Colonic mucosa (tissue), 4 donors: ENCODE results near the gene KCNJ11. TPM values are rescaled to one million over a fixed set of nuclear protein-coding genes. Genes with fewer than 3 reads are reported as not detected.

ENCODE experiments used
- DNase-seq: peaks from one replicate; pipeline ENCODE4 v3.0.0-alpha.2; 2020
- H3K27ac ChIP-seq: fragments of 200-600 bp; one replicate; pipeline ENCODE4 v1.8.0; 2021
- H3K27me3 ChIP-seq: fragments of 200-600 bp; one replicate; pipeline ENCODE4 v1.8.0; 2021
- H3K36me3 ChIP-seq: fragments of 200-600 bp; one replicate; pipeline ENCODE4 v1.8.0; 2021
- H3K4me1 ChIP-seq: fragments of 200-600 bp; one replicate; pipeline ENCODE4 v1.8.0; 2021; ENCODE audit warnings: mild to moderate bottlenecking
- H3K4me3 ChIP-seq: fragments of 200-600 bp; one replicate; pipeline ENCODE4 v1.8.0; 2021
- H3K9ac ChIP-seq, 2 donors: one replicate each; pipeline ENCODE4 v1.7.0; 2013; ENCODE audit warnings: control low read depth in 2 of 2, low read depth in 2 of 2, low read length in 2 of 2
- H3K9me3 ChIP-seq: fragments of 200-600 bp; one replicate; pipeline ENCODE4 v1.8.0; 2021
- CTCF ChIP-seq: fragments of 200-600 bp; IDR thresholded peaks from one replicate; pipeline ENCODE4 v1.8.0; 2022; ENCODE audit warnings: antibody characterized with exemption, mild to moderate bottlenecking
- intact Hi-C: fragments of 100-400 bp; cut with DNase I; formaldehyde crosslinking; loops from one replicate; pipeline ENCODE4 v1.14.1; 2022
- total RNA-seq, 2 donors: library from RNA; stranded (reverse); fragmentation: NEBNext Ultra II Directional in 1 of 2; extraction: Animal tissue kit (Norgen Biotek cat#: 25700) in 1 of 2; gene quantifications; one replicate each; pipeline ENCODE4 v1.2.1, GENCODE V29; 2021
- donor health status: healthy.
- donor health status: DM: no; HTN: no; CAD: no.
- donor health status: DM: no; HTN: no; CAD: no.

KCNJ11 gene
- total RNA-seq, 2 donors from 2014 or later = 1.4 to 2.9 TPM

GRCh38 chr11:17408026-17408425 lies 19.6 kb upstream of the KCNJ11 start:
- Histone ChIP-seq H3K27me3 (no peaks in the 10 kb centered on the region), H3K4me3 (no peak overlapping the region), H3K36me3 (no peaks in the 10 kb centered on the region), H3K9me3 (no peaks in the 10 kb centered on the region), H3K4me1 (no peaks in the 10 kb centered on the region), H3K27ac (no peak overlapping the region), H3K9ac (no peak overlapping the region)
- no peak for TF ChIP-seq CTCF
- intact Hi-C loops = no loop called here
- DNase-seq = no peak

DNA sequence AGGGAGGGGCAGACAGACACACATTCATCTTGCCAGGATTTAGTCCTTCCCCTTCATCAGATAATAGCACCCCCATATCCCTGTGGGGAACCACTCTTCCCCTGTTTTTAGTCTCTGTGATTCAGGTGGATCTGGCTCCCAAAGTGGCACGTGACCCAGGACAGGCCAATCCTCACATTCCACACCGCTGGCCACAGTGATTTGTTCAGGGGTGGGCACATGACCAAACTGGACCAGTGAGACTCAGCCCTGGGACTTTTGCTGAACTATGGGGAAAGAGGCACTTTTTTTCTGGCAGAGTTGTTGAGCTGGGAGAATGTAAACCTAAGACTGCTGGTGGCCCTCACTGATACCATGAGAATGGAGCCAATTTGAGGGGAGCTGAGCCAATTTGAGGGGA lies 19.1 kb upstream of the KCNJ11 start:
- intact Hi-C loops = no loop called here
- H3K27me3 ChIP-seq = no peaks in the 10 kb centered on the region
- no peak overlapping the region for H3K27ac ChIP-seq
- TF ChIP-seq CTCF = no peak
- H3K4me1 ChIP-seq = no peaks in the 10 kb centered on the region
- no peaks in the 10 kb centered on the region for H3K9me3 ChIP-seq
- H3K36me3 ChIP-seq = no peaks in the 10 kb centered on the region
- no peak overlapping the region for H3K4me3 ChIP-seq
- no peak for DNase-seq
- H3K9ac ChIP-seq = no peak overlapping the region

- intact Hi-C loops = no loop called here
- Histone ChIP-seq H3K4me1 (no peaks in the 10 kb centered on the region), H3K9ac (no peak overlapping the region), H3K9me3 (no peaks in the 10 kb centered on the region), H3K4me3 (no peak overlapping the region), H3K27me3 (no peaks in the 10 kb centered on the region), H3K36me3 (no peaks in the 10 kb centered on the region), H3K27ac (no peak overlapping the region)
- no peak for TF ChIP-seq CTCF
- no peak for DNase-seq
Measured at GRCh38 chr11:17406818-17407149, 18.3 kb upstream of the KCNJ11 start.

DNA sequence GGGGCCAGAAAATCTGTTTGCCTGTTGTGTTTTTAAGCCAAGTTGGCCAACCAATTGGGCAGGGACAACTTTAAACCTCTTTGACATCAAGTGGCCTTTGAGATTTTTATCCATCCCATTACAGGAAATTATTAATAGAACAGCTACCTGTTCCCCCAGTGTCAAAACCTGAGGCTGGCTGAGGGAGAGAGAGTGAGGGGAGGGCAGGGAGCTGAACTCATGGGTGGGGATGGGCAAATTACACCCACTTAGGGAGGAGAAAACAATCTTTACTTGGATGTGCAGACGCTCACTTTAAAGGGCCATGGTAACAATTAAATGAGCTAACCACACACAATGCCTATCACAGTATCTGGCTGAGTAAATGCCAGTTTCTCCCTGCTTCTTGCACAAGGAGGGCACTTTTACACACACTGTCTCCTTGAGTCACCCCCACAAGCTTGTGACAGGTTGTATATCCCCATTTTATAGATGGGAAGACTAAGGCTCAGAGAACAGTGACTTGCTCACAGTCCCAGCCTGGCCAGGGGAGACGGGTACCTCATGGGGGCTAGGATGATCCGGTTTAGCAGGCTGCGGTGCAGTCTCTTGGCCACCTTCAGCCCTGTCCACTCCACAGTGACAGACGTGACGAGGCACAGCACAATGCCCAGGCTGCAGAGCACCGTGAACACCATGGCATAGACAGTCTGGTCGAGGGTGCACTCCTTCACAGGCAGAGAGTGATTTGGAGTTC lies 17.8 kb upstream of the KCNJ11 start:
- no peaks in the 10 kb centered on the region for H3K27me3 ChIP-seq
- no peak overlapping the region for H3K9ac ChIP-seq
- TF ChIP-seq CTCF = no peak
- no peak overlapping the region for H3K4me3 ChIP-seq
- no peaks in the 10 kb centered on the region for H3K36me3 ChIP-seq
- intact Hi-C loops = no loop called here
- H3K27ac ChIP-seq = no peak overlapping the region
- no peaks in the 10 kb centered on the region for H3K9me3 ChIP-seq
- H3K4me1 ChIP-seq = no peaks in the 10 kb centered on the region
- DNase-seq = no peak

- no peak for TF ChIP-seq CTCF
- Histone ChIP-seq H3K4me3 (no peak overlapping the region), H3K27ac (no peak overlapping the region), H3K9ac (no peak overlapping the region), H3K36me3 (no peaks in the 10 kb centered on the region), H3K9me3 (no peaks in the 10 kb centered on the region), H3K27me3 (no peaks in the 10 kb centered on the region), H3K4me1 (no peaks in the 10 kb centered on the region)
- peak; percentile 44 for DNase-seq
- intact Hi-C loops = no loop called here
Measured at GRCh38 chr11:17405232-17406005, 17.0 kb upstream of the KCNJ11 start.
